GM12878 (cell line): ENCODE measurements around the gene CTIF. TPM values are rescaled to one million over a fixed set of nuclear protein-coding genes. Genes with fewer than 3 reads are reported as not detected.
A peak's percentile ranks its signal among the peaks of the same experiment; 100 is the strongest.

Experiments used
- ATAC-seq: fragments of 200-7000 bp; cut with Tn5 transposase; 3 replicates; pipeline ENCODE4 v1.9.1; 2020; ENCODE audit warnings: mild to moderate bottlenecking, moderate library complexity
- BruUV-seq: library from RNA; stranded (reverse); fragments of 400-500 nt; replicated peaks from 2 replicates; lab custom pipeline; 2021; lab: Mats Ljungman, UMichigan
- CTCF ChIA-PET: fragments of 300-600 bp; sonication (Branson Sonifier 250); formaldehyde crosslinking; extraction: SDS; loops from one replicate; lab custom pipeline; 2021; ENCODE audit warnings: inconsistent platforms; lab: Yijun Ruan, JAX
- POLR2A ChIA-PET: fragments of 350-600 bp; formaldehyde crosslinking; extraction: SDS; loops from one replicate; lab custom pipeline; 2021; ENCODE audit warnings: inconsistent platforms; lab: Charles Lee
- RAD21 ChIA-PET: fragments of 300-600 bp; sonication (Branson Sonifier 250); formaldehyde crosslinking; loops from one replicate; lab custom pipeline; 2023; ENCODE audit warnings: antibody characterized with exemption; ENCODE audit not compliant: unreplicated experiment; lab: Charles Lee
- SMC1A ChIA-PET: fragments of 300-600 bp; sonication (Branson Sonifier 250); formaldehyde crosslinking; loops from one replicate; lab custom pipeline; 2023; ENCODE audit not compliant: unreplicated experiment, uncharacterized antibody; lab: Charles Lee
- DNase-seq: peaks from one replicate; pipeline ENCODE4 v3.0.0-alpha.2; 2011; ENCODE audit warnings: low read depth, low spot score
- FAIRE-seq: peaks from 3 replicates; lab custom pipeline; 2011; peaks lifted over from hg19 to GRCh38; lab: Jason Lieb, UNC
- H2AFZ ChIP-seq: 2 replicates; pipeline ENCODE4 v1.6.0; 2011; ENCODE audit warnings: low read depth, low read length, control low read depth; ENCODE audit not compliant: control insufficient read depth
- H3K27ac ChIP-seq: 2 replicates; pipeline ENCODE4 v1.5.1; 2011; ENCODE audit warnings: control low read depth; ENCODE audit not compliant: control insufficient read depth, insufficient read depth
- H3K27me3 ChIP-seq, 2 experiments: replicated peaks in 1 of 2; 2 replicates each; pipeline versions ENCODE4 v1.6.0 to v1.6.1; 2011; ENCODE audit warnings: low read length in 1 of 2; ENCODE audit not compliant: control insufficient read depth in 2 of 2, insufficient read depth in 2 of 2
- H3K36me3 ChIP-seq, 2 experiments: 2 replicates each; pipeline ENCODE4 v1.5.1; 2011; ENCODE audit warnings: low read length in 1 of 2; ENCODE audit not compliant: control insufficient read depth in 2 of 2, insufficient read depth in 2 of 2
- H3K4me1 ChIP-seq: 2 replicates; pipeline ENCODE4 v1.6.1; 2011; ENCODE audit warnings: mild to moderate bottlenecking, low read length, moderate library complexity, mixed read lengths; ENCODE audit not compliant: control insufficient read depth, insufficient read depth
- H3K4me2 ChIP-seq: 2 replicates; pipeline ENCODE4 v1.6.0; 2011; ENCODE audit warnings: control low read depth; ENCODE audit not compliant: control insufficient read depth, insufficient read depth
- H3K4me3 ChIP-seq: fragments of 200-600 bp; sonication (generic); 2 replicates; pipeline ENCODE4 v1.5.1; 2016
- H3K79me2 ChIP-seq: 2 replicates; pipeline ENCODE4 v1.6.0; 2011; ENCODE audit warnings: low read length; ENCODE audit not compliant: control insufficient read depth, insufficient read depth
- H3K9ac ChIP-seq: 2 replicates; pipeline ENCODE4 v1.8.0; 2011; ENCODE audit warnings: low read length, control low read depth, mixed read lengths; ENCODE audit not compliant: control insufficient read depth, insufficient read depth
- H3K9me3 ChIP-seq: replicated peaks from 3 replicates; pipeline ENCODE4 v1.5.1; 2011; ENCODE audit warnings: mild to moderate bottlenecking, low read length; ENCODE audit not compliant: control insufficient read depth, insufficient read depth
- H4K20me1 ChIP-seq: 2 replicates; pipeline ENCODE4 v1.6.0; 2011; ENCODE audit not compliant: control insufficient read depth, insufficient read depth
- ATF7 ChIP-seq: fragments of 450-650 bp; IDR thresholded peaks from 2 replicates; pipeline ENCODE4 v1.6.1; 2016; ENCODE audit warnings: low read depth, mild to moderate bottlenecking
- MYC ChIP-seq: IDR thresholded peaks from 2 replicates; pipeline ENCODE4 v1.6.1; 2011; ENCODE audit warnings: mild to moderate bottlenecking, low read length, moderate library complexity, inconsistent platforms; ENCODE audit not compliant: insufficient read depth, insufficient replicate concordance, insufficient read length, severe bottlenecking
- NFYB ChIP-seq: IDR thresholded peaks from 2 replicates; pipeline ENCODE4 v1.6.1; 2011; ENCODE audit warnings: low read depth, mild to moderate bottlenecking, low read length, improper control_type of control experiment, moderate library complexity; ENCODE audit not compliant: insufficient read depth
- NR2F1 ChIP-seq: fragments of 450-650 bp; conservative IDR thresholded peaks from 2 replicates; pipeline ENCODE4 v1.6.1; 2017; ENCODE audit warnings: mild to moderate bottlenecking
- PAX5 ChIP-seq: IDR thresholded peaks from 2 replicates; pipeline ENCODE4 v1.6.1; 2011; ENCODE audit warnings: low read depth, low read length, borderline replicate concordance
- RELB ChIP-seq: fragments of 450-650 bp; IDR thresholded peaks from 2 replicates; pipeline ENCODE4 v1.6.1; 2017; ENCODE audit warnings: low read depth, mild to moderate bottlenecking, moderate library complexity
- SKIL ChIP-seq: fragments of 450-650 bp; IDR thresholded peaks from 2 replicates; pipeline ENCODE4 v1.6.1; 2017; ENCODE audit warnings: mild to moderate bottlenecking, low read depth, inconsistent platforms; ENCODE audit not compliant: poor library complexity, severe bottlenecking
- SMAD5 ChIP-seq: IDR thresholded peaks from 2 replicates; pipeline ENCODE4 v1.6.1; 2016; ENCODE audit warnings: antibody characterized with exemption, low read depth
- SMC3 ChIP-seq: IDR thresholded peaks from 2 replicates; pipeline ENCODE4 v1.6.1; 2011; ENCODE audit warnings: low read length, improper control_type of control experiment, borderline replicate concordance
- ZNF24 ChIP-seq: fragments of 450-650 bp; IDR thresholded peaks from 2 replicates; pipeline ENCODE4 v1.6.1; 2017; ENCODE audit warnings: antibody characterized with exemption, mild to moderate bottlenecking
- ZNF274 ChIP-seq: IDR thresholded peaks from one replicate; pipeline ENCODE4 v1.8.0; 2011; ENCODE audit not compliant: insufficient read length, insufficient read depth
- WGBS: methylation state at CpG from one replicate; pipeline ENCODE4 v1.1.6; 2016; ENCODE audit warnings: low lambda C conversion rate; ENCODE audit not compliant: insufficient replicate concordance, insufficient coverage; ENCODE audit errors: missing lambda C conversion rate; 5-methylcytosine and 5-hydroxymethylcytosine counted together
- in situ Hi-C: fragments of 300-500 bp; cut with MboI; formaldehyde crosslinking; loops from 9 replicates; pipeline ENCODE4 v1.14.3; 2018; ENCODE audit warnings: mixed read lengths
- intact Hi-C: fragments of 100-400 bp; cut with micrococcal nuclease; formaldehyde crosslinking; loops from one replicate; pipeline ENCODE4 v1.14.2; 2022; ENCODE audit not compliant: unreplicated experiment
- polyA plus RNA-seq, 11 experiments: library from polyadenylated mRNA; depleted of rRNA in 4 of 11; unstranded in 6 of 11; stranded (reverse) in 5 of 11; fragments of >200 nt; fragmentation: Nextera tagmentation in 4 of 11; fragmentation: Illumina TruSeq in 1 of 11; extraction: Ambion mirVana in 4 of 11; extraction: Trizol in 1 of 11; gene quantifications; 1 replicate in 1 of 11; 2 replicates in 10 of 11; pipeline versions ENCODE4 v1.2.1 to v1.2.3, GENCODE V29; 2011 to 2016; ENCODE audit warnings: inconsistent platforms in 2 of 11, missing spikeins in 2 of 11, low read depth in 1 of 11
- total RNA-seq, 4 experiments: library from RNA; depleted of rRNA in 3 of 4; stranded (reverse); fragments of >200 nt in 3 of 4; fragmentation: Illumina TruSeq in 1 of 4; extraction: Trizol in 1 of 4; gene quantifications; 2 replicates each; pipeline versions ENCODE4 v1.2.1 to v1.2.3, GENCODE V29; 2013 to 2021

The CTIF gene
- total and polyA plus RNA-seq, 10 of the 15 experiments (the other 5 are each of a cell fraction or from before 2014, with no cell fraction given) = 0.06 to 11.6 (median 2.5) TPM

GRCh38 chr18:48814490-48815178 lies 275.8 kb downstream of the CTIF start:
- ATAC-seq = peak; percentile 53

GRCh38 chr18:48815179-48815515 lies 276.3 kb downstream of the CTIF start:
- 71% methylated on average over 1 of the region's 1 CpG for WGBS
- Histone ChIP-seq H3K9me3 (no peaks in the 10 kb centered on the region), H3K27me3 (no peaks in the 10 kb centered on the region), H2AFZ (no peak overlapping the region), H3K4me1 (peaks cover 38% of the 10 kb centered on the region), H3K9ac (no peak overlapping the region), H3K4me3 (no peak overlapping the region), H3K79me2 (no peaks in the 10 kb centered on the region), H3K27ac (no peak overlapping the region), H3K4me2 (no peak overlapping the region), H3K36me3 (0 out of 4 replicates have a peak, but pooled peaks cover 0 to 1% of the 10 kb centered on the region in 2 experiments), H4K20me1 (no peaks in the 10 kb centered on the region)
- ATAC-seq (no peak), DNase-seq (no peak), FAIRE-seq (no peak)
- intact Hi-C loops (no loop called here), in situ Hi-C loops (loop anchor here (25.0 kb wide), 1 partner anchor 1472 kb away; the partner anchor contains the start of genes CXXC1 and MBD1)
- no TSS peak for BruUV-seq
- CTCF ChIA-PET = interaction anchor here (1.3 kb wide), 1 partner anchor 19 kb away, joined by 3 read pairs; no protein-coding TSS in a partner anchor
- SMC1A ChIA-PET = interaction anchor here (0.7 to 12.6 kb wide), 10 partner anchors 13 to 111 kb away, joined by 3 to 129 read pairs (median 11); no protein-coding TSS in a partner anchor
- POLR2A ChIA-PET = interaction anchor here (1.1 to 2.2 kb wide), 5 partner anchors 14 to 53 kb away, joined by 3 to 8 read pairs (median 5); no protein-coding TSS in a partner anchor
- RAD21 ChIA-PET = interaction anchor here (0.6 to 7.3 kb wide), 7 partner anchors 13 to 132 kb away, joined by 3 to 61 read pairs (median 45); no protein-coding TSS in a partner anchor
- no peak for TF ChIP-seq NFYB
- TF ChIP-seq RELB = no peak
- no peak for TF ChIP-seq PAX5
- TF ChIP-seq SMAD5 = no peak
- TF ChIP-seq SKIL = no peak
- no peak for TF ChIP-seq ZNF274
- TF ChIP-seq MYC = no peak

More at GRCh38 chr18:48814490-48815178, 275.8 kb downstream of the CTIF start:
- DNase-seq = no peak
- Histone ChIP-seq H3K4me3 (no peak overlapping the region), H3K9ac (no peak overlapping the region), H4K20me1 (no peaks in the 10 kb centered on the region), H3K27ac (peak overlapping the region; percentile 35), H3K79me2 (no peaks in the 10 kb centered on the region), H3K4me2 (peak overlapping the region; percentile 34), H3K4me1 (peaks cover 33% of the 10 kb centered on the region), H3K36me3 (0 out of 4 replicates have a peak, but pooled peaks cover 0 to 1% of the 10 kb centered on the region in 2 experiments), H2AFZ (peak overlapping the region; percentile 25; the same call in 1 of the 2 replicates), H3K27me3 (no peaks in the 10 kb centered on the region), H3K9me3 (no peaks in the 10 kb centered on the region)
- in situ Hi-C loops (loop anchor here (25.0 kb wide), 1 partner anchor 1473 kb away; the partner anchor contains the start of genes CXXC1 and MBD1), intact Hi-C loops (no loop called here)
- ChIA-PET SMC1A (interaction anchor here (1.0 to 12.6 kb wide), 10 partner anchors 12 to 674 kb away, joined by 3 to 129 read pairs (median 12); no protein-coding TSS in a partner anchor), CTCF (interaction anchor here (1.1 to 2.6 kb wide), 4 partner anchors 13 to 114 kb away, joined by 3 to 16 read pairs (median 6); no protein-coding TSS in a partner anchor), POLR2A (interaction anchor here (1.1 to 3.9 kb wide), 8 partner anchors 13 to 53 kb away, joined by 3 to 31 read pairs (median 8); no protein-coding TSS in a partner anchor), RAD21 (interaction anchor here (0.6 to 7.3 kb wide), 9 partner anchors 13 to 133 kb away, joined by 3 to 61 read pairs (median 9); no protein-coding TSS in a partner anchor)
- TF ChIP-seq ATF7 = 0 out of 2 replicates have a peak, but pooled peaks have one; percentile 13
- TF ChIP-seq ZNF24 = peak; percentile 54; the same call in 1 of the 2 replicates
- no peak for TF ChIP-seq SMC3
- 0 out of 2 replicates have a peak, but pooled peaks have one; percentile 20 for TF ChIP-seq NR2F1
- 35% methylated on average over 5 of the region's 5 CpGs for WGBS
- no peak for FAIRE-seq
- BruUV-seq = no TSS peak
